GM12801 (cell line): ENCODE measurements around the gene COL5A2.

Source experiments
- TF ChIP-seq, protein P1 (sequence below): IDR thresholded peaks from one replicate; pipeline ENCODE4 v1.5.1; 2011; ENCODE audit warnings: control low read depth; ENCODE audit not compliant: insufficient read length; ENCODE audit errors: extremely low read depth

Gene COL5A2

DNA sequence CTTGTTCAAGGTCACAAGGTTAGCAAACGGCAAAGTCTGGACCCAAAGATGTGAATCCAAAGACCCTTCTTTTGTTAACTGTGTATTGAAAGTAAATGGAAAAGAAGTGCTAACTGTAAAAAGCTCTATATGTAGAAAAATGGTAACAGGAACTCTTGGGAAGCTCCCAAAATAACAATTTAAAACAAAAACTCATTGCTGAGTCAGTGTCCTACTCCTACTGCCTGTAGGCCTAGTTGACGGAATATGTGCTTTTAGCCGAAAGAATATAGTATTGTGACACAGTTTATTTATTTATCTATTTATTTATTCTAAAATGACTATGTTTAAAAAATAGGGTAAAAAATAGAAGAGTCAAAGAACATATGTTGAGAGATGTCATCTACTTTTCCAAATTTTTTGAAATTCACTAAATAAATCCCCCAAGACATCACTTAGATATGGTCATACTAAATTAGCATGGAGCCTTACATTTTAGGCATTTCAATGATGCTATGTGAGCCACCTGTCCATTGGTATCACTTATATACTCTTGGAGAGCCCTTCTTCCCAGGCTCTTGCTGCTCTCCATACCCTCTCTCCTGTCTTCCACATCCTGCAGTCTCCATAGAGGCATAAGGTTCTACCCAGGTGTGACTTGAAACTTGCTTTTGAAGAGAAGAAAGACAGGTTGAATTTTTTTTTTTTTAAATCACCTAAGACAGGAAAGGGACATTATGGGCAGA, 13.7 kb downstream of the COL5A2 start:
- TF ChIP-seq, protein P1, sequence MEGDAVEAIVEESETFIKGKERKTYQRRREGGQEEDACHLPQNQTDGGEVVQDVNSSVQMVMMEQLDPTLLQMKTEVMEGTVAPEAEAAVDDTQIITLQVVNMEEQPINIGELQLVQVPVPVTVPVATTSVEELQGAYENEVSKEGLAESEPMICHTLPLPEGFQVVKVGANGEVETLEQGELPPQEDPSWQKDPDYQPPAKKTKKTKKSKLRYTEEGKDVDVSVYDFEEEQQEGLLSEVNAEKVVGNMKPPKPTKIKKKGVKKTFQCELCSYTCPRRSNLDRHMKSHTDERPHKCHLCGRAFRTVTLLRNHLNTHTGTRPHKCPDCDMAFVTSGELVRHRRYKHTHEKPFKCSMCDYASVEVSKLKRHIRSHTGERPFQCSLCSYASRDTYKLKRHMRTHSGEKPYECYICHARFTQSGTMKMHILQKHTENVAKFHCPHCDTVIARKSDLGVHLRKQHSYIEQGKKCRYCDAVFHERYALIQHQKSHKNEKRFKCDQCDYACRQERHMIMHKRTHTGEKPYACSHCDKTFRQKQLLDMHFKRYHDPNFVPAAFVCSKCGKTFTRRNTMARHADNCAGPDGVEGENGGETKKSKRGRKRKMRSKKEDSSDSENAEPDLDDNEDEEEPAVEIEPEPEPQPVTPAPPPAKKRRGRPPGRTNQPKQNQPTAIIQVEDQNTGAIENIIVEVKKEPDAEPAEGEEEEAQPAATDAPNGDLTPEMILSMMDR = no peak

DNA sequence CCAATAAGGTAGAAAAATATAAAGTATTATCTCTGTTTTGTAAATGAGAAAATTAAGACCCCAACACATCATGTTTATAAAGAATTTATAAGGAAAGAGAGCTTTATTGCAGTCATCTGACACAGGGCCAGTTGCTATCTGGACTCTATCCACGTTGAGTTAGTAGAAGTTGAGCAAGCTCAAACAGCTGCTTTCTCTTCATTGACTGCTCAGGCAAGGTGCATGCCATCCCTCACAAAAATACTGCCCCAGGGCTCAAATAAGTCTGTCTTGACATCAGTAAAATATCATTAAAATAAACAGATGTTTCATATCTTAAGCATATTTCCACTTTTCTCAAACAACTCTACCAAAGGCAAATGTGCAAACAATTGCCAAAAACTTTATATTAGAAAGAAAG, 14.8 kb downstream of the COL5A2 start:
- TF ChIP-seq, protein P1 = no peak

DNA sequence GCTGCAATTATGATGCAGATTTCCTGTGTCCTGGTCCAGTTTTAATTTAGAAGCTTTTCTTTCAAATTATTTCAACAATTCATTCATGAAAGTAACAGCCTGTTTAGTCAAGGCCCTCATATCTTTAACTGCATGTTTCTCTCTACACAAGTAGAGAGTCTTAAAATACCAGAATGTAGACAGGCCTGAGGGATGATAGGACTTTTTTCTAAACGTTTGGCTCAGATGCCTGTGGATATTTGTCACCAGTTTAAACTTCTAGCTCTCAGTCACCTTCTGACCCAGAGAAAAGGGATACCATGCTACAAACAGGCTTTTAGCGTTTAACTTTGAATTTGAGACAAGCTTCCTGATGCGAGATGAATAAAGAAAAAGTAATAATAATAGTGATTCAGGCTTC, 15.7 kb downstream of the COL5A2 start:
- TF ChIP-seq, protein P1 = no peak

DNA sequence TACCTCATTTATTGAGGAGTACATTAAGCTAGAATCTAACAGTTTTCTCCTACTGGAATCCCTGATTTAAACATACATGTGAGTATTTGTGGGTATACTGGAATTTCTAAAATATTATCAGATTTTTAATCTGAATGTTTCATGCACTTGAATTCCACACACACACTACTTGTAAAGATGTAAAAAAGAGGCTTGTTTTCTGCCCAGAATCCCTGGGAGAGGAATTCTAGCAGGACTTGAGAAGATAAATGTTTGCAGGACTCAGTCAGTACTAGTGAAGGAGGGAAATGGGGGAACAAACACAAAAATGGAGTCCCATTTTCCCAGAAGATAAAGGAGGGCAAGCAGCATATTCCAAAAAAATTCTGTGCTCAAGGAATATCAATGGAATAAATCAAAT, 17.0 kb downstream of the COL5A2 start:
- TF ChIP-seq, protein P1 = no peak

DNA sequence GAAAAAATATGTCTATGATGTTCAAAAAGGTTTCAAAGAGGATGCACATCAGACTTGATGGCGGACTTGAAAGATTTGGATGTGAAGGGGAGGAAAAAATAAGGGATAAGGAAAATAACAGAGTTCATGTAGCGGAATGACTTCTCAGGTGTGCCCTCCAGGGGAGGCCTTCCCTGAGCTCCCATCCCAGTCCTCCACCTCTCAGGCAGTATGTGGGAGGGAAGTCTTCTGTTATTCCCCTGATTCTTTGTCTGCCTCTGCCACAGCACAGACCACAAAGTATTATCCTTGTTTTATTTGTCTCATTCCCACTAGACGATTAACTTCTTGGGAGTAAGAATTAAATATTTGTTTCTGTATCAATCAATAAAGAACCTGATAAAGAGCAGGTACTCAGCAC, 17.7 kb downstream of the COL5A2 start:
- TF ChIP-seq, protein P1 = no peak

DNA sequence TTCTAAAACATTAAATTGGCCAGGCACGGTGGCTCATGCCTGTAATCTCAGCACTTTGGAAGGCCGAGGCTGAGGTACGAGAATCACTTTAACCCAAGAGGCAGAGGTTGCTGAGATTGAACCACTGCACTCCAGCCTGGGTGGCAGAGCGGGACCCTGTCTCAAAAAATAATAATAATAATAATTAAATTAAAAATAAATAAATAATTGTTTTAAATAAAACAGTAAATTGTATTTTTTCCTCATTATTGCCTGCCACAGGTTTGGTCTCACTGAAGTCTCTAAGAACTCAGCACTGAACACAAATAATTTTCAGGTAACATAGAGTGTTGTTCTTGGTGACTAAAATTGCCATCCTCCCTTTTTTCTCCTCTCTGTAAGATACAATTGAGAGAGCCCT, 19.8 kb downstream of the COL5A2 start:
- TF ChIP-seq, protein P1 = no peak

DNA sequence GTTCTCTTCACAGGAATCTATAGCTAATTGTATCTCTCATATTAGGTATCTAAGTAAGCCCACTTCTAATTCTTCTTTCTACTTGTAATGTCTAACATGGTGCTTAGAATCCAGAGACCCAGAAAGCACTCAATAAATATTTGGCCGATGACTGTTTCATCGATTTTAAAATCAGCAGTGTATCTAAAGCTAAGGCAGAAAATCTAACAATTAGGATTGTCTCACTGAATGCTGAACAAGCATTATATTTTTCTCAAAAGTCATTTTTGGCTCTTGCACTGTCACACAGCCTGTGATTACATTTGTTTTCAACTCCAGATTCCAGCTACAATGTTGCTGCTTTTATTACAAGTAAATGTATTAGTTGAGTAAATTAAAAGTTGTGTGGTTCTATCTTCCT, 20.3 kb downstream of the COL5A2 start:
- TF ChIP-seq, protein P1 = no peak
